Testis (tissue), 2 donors: ENCODE measurements around the gene SGPP2.

Experiments used
- CTCF ChIP-seq, 3 experiments: fragments of 450-650 bp in 2 of 3; fragments of 200-600 bp in 1 of 3; sonication (generic) in 1 of 3; IDR thresholded peaks; one replicate each; pipeline ENCODE4 v1.5.1; 2016 to 2019; ENCODE audit warnings: antibody characterized with exemption in 3 of 3, mild to moderate bottlenecking in 2 of 3, moderate library complexity in 1 of 3
- POLR2A ChIP-seq: fragments of 450-650 bp; IDR thresholded peaks from one replicate; pipeline ENCODE4 v1.6.1; 2017; ENCODE audit warnings: antibody characterized with exemption, mild to moderate bottlenecking, moderate library complexity

DNA sequence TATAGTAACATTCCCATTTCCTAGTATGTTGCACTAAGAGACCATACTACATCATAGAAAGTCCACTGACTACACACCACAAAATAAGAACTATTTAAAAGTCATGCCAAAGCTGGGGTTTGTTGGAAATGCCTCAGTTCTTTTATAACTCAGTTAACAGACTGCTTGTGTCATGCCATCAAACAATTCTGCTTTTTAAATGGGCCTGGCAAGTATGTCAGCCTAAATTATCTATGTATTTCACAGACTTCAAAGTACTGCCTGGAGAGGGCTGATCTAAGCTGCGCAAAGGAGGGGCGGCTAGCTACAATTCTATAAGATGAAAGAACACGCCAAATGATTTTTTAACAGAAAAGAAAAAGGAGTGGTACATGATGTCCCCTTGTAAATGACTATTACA lies 182.0 kb downstream of the SGPP2 start:
- TF ChIP-seq CTCF (IDR thresholded peaks at IDR 0.05) (no peak), POLR2A (no peak)
